Measurements from ENCODE around the gene RBMS1.

Gene RBMS1

DNA sequence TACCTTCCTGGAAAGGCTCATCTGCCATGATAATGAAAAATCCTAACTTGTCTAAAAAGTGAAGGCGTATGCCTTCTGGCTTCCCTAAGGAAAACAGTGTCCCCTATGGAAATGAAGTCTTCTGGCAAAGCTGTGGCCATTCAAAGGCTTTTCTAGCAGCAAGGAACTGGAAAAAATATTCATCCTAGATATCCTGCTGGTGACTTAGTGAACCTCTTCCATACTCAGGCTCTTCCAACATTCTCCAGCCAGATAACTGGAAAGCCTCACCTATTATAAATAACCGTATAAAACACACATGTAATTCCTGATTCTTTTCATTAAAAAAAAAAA lies 84.7 kb downstream of the RBMS1 start:
- TF ChIP-seq CTCF (IDR thresholded peaks at IDR 0.05; ENCODE audit: insufficient read depth, low read length, missing control alignments) = no peak
- no peak overlapping the region for H3K4me3 ChIP-seq (ENCODE audit: low read depth, low read length)

GRCh38 chr2:160408173-160408958 lies 85.2 kb downstream of the RBMS1 start:
- no peak for DNase-seq (ENCODE audit: low read depth, low spot score)
- peak overlapping the region; percentile 49 for H3K4me3 ChIP-seq (ENCODE audit: low read depth, low read length)
- no peak for TF ChIP-seq CTCF (IDR thresholded peaks at IDR 0.05; ENCODE audit: insufficient read depth, low read length, missing control alignments)
- POLR2A ChIA-PET = interaction anchor here (1.1 to 2.0 kb wide), 2 partner anchors 9 to 138 kb away, joined by 4 read pairs; no protein-coding TSS in a partner anchor
- CTCF ChIA-PET = interaction anchor here (0.7 to 1.2 kb wide), 3 partner anchors 12 to 134 kb away, joined by 3 to 4 read pairs (median 3); no protein-coding TSS in a partner anchor

More for the DNA sequence above, 84.7 kb downstream of the RBMS1 start:
- no peak for DNase-seq (ENCODE audit: low read depth, low spot score)
- CTCF ChIA-PET = no interaction called here
- POLR2A ChIA-PET = no interaction called here

DNA sequence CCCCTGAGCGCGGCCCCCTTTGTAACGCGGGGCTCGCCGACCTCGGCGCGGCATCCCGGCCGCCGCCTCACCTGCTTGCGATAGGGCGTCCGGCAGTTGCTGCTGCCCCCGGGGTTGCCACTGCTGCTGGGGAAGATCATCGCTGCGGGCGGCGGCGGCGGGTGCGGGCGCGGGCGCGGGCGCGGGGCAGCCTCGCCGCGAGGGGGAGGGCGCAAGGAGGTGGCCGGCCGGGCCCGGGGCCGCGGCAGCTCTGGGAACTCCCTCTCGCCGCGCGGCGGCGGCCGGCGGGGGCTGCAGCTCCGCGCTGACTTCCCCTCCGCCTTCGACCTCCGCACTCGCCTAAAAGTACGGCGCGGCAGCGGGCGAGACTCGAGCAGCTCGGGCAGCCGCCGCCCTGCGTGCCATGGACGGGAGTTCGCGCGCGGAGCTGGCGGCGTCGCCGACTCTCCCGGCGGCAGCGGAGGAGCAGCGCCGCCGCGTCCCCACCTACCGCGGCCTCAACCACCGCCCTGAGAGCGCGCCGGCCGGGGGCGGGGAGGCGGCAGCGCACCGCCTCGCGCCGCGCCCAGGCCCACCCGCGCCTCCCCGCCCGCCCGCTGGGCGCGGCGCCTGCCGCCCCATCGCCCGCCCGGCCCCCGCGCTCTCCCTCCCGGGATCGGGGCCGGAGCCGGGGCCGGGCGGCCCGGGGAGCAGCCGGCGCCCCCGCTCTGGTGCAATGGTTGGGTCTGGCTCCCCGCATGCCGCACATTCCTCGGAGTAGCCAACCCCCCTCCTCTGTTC lies 86.0 kb downstream of the RBMS1 start:
- H3K4me3 ChIP-seq (ENCODE audit: low read depth, low read length) = peak overlapping the region; percentile 73
- TF ChIP-seq CTCF (IDR thresholded peaks at IDR 0.05; ENCODE audit: insufficient read depth, low read length, missing control alignments) = no peak
- CTCF ChIA-PET = interaction anchor here (0.7 to 1.5 kb wide), 4 partner anchors 12 to 133 kb away, joined by 3 to 4 read pairs (median 4); no protein-coding TSS in a partner anchor
- no peak for DNase-seq (ENCODE audit: low read depth, low spot score)
- POLR2A ChIA-PET = interaction anchor here (0.7 to 2.0 kb wide), 4 partner anchors 10 to 137 kb away, joined by 3 to 6 read pairs (median 4); no protein-coding TSS in a partner anchor

GRCh38 chr2:160406591-160407392 lies 86.8 kb downstream of the RBMS1 start:
- no peak for TF ChIP-seq CTCF (IDR thresholded peaks at IDR 0.05; ENCODE audit: insufficient read depth, low read length, missing control alignments)
- peak overlapping the region; percentile 73 for H3K4me3 ChIP-seq (ENCODE audit: low read depth, low read length)
- CTCF ChIA-PET = interaction anchor here (1.0 to 2.2 kb wide), 3 partner anchors 9 to 112 kb away, joined by 4 to 8 read pairs (median 4); no protein-coding TSS in a partner anchor
- POLR2A ChIA-PET = interaction anchor here (0.7 to 2.0 kb wide), 4 partner anchors 15 to 137 kb away, joined by 3 to 6 read pairs (median 4); no protein-coding TSS in a partner anchor
- no peak for DNase-seq (ENCODE audit: low read depth, low spot score)

- POLR2A ChIA-PET = no interaction called here
- CTCF ChIA-PET = interaction anchor here (1.4 to 2.2 kb wide), 2 partner anchors 81 to 296 kb away, joined by 6 to 8 read pairs; no protein-coding TSS in a partner anchor
- H3K4me3 ChIP-seq (ENCODE audit: low read depth, low read length) = peak overlapping the region; percentile 73
- TF ChIP-seq CTCF (IDR thresholded peaks at IDR 0.05; ENCODE audit: insufficient read depth, low read length, missing control alignments) = no peak
- DNase-seq (ENCODE audit: low read depth, low spot score) = no peak
Observed at GRCh38 chr2:160405077-160405867, 88.3 kb downstream of the RBMS1 start.

Measured in AG04449 (cell line).